SK-N-SH (cell line): ENCODE data around the gene CRACR2A.

ENCODE experiments used
- CTCF ChIP-seq: fragments of 200-600 bp; sonication (generic); IDR thresholded peaks from 2 replicates; pipeline ENCODE4 v1.6.1; 2017; ENCODE audit warnings: antibody characterized with exemption, mild to moderate bottlenecking, moderate library complexity
- FOSL2 ChIP-seq: IDR thresholded peaks from 2 replicates; pipeline ENCODE4 v1.4.0; 2012; ENCODE audit warnings: low read depth, mild to moderate bottlenecking, moderate library complexity, borderline replicate concordance
- POLR2AphosphoS5 ChIP-seq: IDR thresholded peaks from 2 replicates; pipeline ENCODE4 v1.6.1; 2012; ENCODE audit warnings: low read depth, low read length
- RAD21 ChIP-seq: IDR thresholded peaks from 2 replicates; pipeline ENCODE4 v1.6.1; 2012; ENCODE audit warnings: mild to moderate bottlenecking, low read length

- TF ChIP-seq CTCF (no peak), RAD21 (no peak), POLR2AphosphoS5 (no peak), FOSL2 (no peak)
Measured at GRCh38 chr12:3745152-3745551, 7.8 kb downstream of the CRACR2A start.
